Measurements from ENCODE around the gene PDE1A. TPM values are rescaled to one million over a fixed set of nuclear protein-coding genes. Genes with fewer than 3 reads are reported as not detected.

The PDE1A gene
- 10 to 100 TPM; 19.7 to 25.6 (median 22.4) TPM for polyA plus RNA-seq (ENCODE audit: insufficient read length in 4 of 4)

- no peak for DNase-seq (ENCODE audit: low read depth in 4 of 4, low spot score in 3 of 4)
Measured at GRCh38 chr2:182426918-182427240, at the start of gene PDE1A. TSS of gene PDE1A (minus strand) at chr2:182427036.

GRCh38 chr2:182473635-182474034 is 46.8 kb upstream of the PDE1A start:
- DNase-seq (ENCODE audit: low read depth in 4 of 4, low spot score in 3 of 4) = no peak

- no peak for DNase-seq (ENCODE audit: low read depth in 4 of 4, low spot score in 3 of 4)
Measured at GRCh38 chr2:182463760-182464159, 36.9 kb upstream of the PDE1A start.

GRCh38 chr2:182456784-182457183 is 29.9 kb upstream of the PDE1A start:
- no peak for DNase-seq (ENCODE audit: low read depth in 4 of 4, low spot score in 3 of 4)

GRCh38 chr2:182452456-182452990 is 25.7 kb upstream of the PDE1A start:
- no peak for DNase-seq (ENCODE audit: low read depth in 4 of 4, low spot score in 3 of 4)

- DNase-seq (ENCODE audit: low read depth in 4 of 4, low spot score in 3 of 4) = no peak
Measured at GRCh38 chr2:182448371-182448770, 21.5 kb upstream of the PDE1A start.

GRCh38 chr2:182447863-182448262 is 21.0 kb upstream of the PDE1A start:
- DNase-seq (ENCODE audit: low read depth in 4 of 4, low spot score in 3 of 4) = no peak

- DNase-seq (ENCODE audit: low read depth in 4 of 4, low spot score in 3 of 4) = no peak
Measured at GRCh38 chr2:182447163-182447562, 20.3 kb upstream of the PDE1A start.

GRCh38 chr2:182446087-182446486 is 19.3 kb upstream of the PDE1A start:
- DNase-seq (ENCODE audit: low read depth in 4 of 4, low spot score in 3 of 4) = no peak

GRCh38 chr2:182445391-182445965 is 18.6 kb upstream of the PDE1A start:
- DNase-seq (ENCODE audit: low read depth in 4 of 4, low spot score in 3 of 4) = no peak

GRCh38 chr2:182444806-182445205 is 18.0 kb upstream of the PDE1A start:
- DNase-seq (ENCODE audit: low read depth in 4 of 4, low spot score in 3 of 4) = no peak

GRCh38 chr2:182444170-182444569 is 17.3 kb upstream of the PDE1A start:
- DNase-seq (ENCODE audit: low read depth in 4 of 4, low spot score in 3 of 4) = no peak

GRCh38 chr2:182436252-182436651 is 9.4 kb upstream of the PDE1A start:
- no peak for DNase-seq (ENCODE audit: low read depth in 4 of 4, low spot score in 3 of 4)

- DNase-seq (ENCODE audit: low read depth in 4 of 4, low spot score in 3 of 4) = no peak
Measured at GRCh38 chr2:182435754-182436153, 8.9 kb upstream of the PDE1A start.

GRCh38 chr2:182432051-182432450 is 5.2 kb upstream of the PDE1A start:
- no peak for DNase-seq (ENCODE audit: low read depth in 4 of 4, low spot score in 3 of 4)

- no peak for DNase-seq (ENCODE audit: low read depth in 4 of 4, low spot score in 3 of 4)
Measured at GRCh38 chr2:182428476-182428875, 1.6 kb upstream of the PDE1A start.

- no peak for DNase-seq (ENCODE audit: low read depth in 4 of 4, low spot score in 3 of 4)
Measured at GRCh38 chr2:182426082-182426917, 536 bp downstream of the PDE1A start.

GRCh38 chr2:182422864-182423263 is 4.0 kb downstream of the PDE1A start:
- DNase-seq (ENCODE audit: low read depth in 4 of 4, low spot score in 3 of 4) = no peak

- DNase-seq (ENCODE audit: low read depth in 4 of 4, low spot score in 3 of 4) = no peak
Measured at GRCh38 chr2:182420669-182421068, 6.2 kb downstream of the PDE1A start.

- no peak for DNase-seq (ENCODE audit: low read depth in 4 of 4, low spot score in 3 of 4)
Measured at GRCh38 chr2:182416861-182417260, 10.0 kb downstream of the PDE1A start.

GRCh38 chr2:182416191-182416590 is 10.6 kb downstream of the PDE1A start:
- DNase-seq (ENCODE audit: low read depth in 4 of 4, low spot score in 3 of 4) = no peak

GRCh38 chr2:182415771-182416170 is 11.1 kb downstream of the PDE1A start:
- DNase-seq (ENCODE audit: low read depth in 4 of 4, low spot score in 3 of 4) = no peak

All from right renal pelvis (tissue), 4 donors.